Measurements from ENCODE around the gene TOX3.

GRCh38 chr16:52439750-52440149, 107.2 kb downstream of the TOX3 start:
- TF ChIP-seq SP1 (CRISPR knock-in tag; conservative IDR thresholded peaks at IDR 0.05): no peak
- no peak for TF ChIP-seq CTCF (IDR thresholded peaks at IDR 0.05)
- no peak for TF ChIP-seq NFYB (CRISPR knock-in tag; conservative IDR thresholded peaks at IDR 0.05; ENCODE audit: low read depth)

Data from WTC11 (cell line).